Natural killer cell treated with Interleukin-12 subunit alpha and Interleukin-12 subunit beta and Interleukin-15 and Interleukin-18, amount 100 ng/mL, for 72 hours (primary cell): ENCODE results near the gene FLNB. TPM values are rescaled to one million over a fixed set of nuclear protein-coding genes. Genes with fewer than 3 reads are reported as not detected.
"Not testable (repeated sequence)": the region's sequence is repeated elsewhere in the genome, so short reads cannot be mapped to it uniquely, and the experiment has no call there.

Source experiments
- ATAC-seq, 2 donors: fragments of 150-1000 bp; cut with Tn5 transposase in 1 of 2; sonication (Bioruptor Pico), chemical (Tn5 transposase) in 1 of 2; 2 replicates each; pipeline ENCODE4 v1.10.0; 2021
- DNase-seq: peaks from one replicate; pipeline ENCODE4 v3.0.0; 2022; ENCODE audit warnings: low spot score
- H3K27ac Mint-ChIP-seq, 2 donors: 1 replicate in 1 of 2; 2 replicates in 1 of 2; pipeline ENCODE4 v1.8.0; 2022; ENCODE audit warnings: mixed read lengths in 2 of 2, mild to moderate bottlenecking in 1 of 2, moderate library complexity in 1 of 2
- H3K27me3 Mint-ChIP-seq, 2 donors: 1 replicate in 1 of 2; 2 replicates in 1 of 2; pipeline ENCODE4 v1.8.0; 2022; ENCODE audit warnings: mixed read lengths in 2 of 2
- H3K36me3 Mint-ChIP-seq: one replicate; pipeline ENCODE4 v1.8.0; 2022; ENCODE audit warnings: mixed read lengths
- H3K4me1 Mint-ChIP-seq, 2 donors: 1 replicate in 1 of 2; 2 replicates in 1 of 2; pipeline ENCODE4 v1.8.0; 2022; ENCODE audit warnings: low read depth in 2 of 2, mixed read lengths in 2 of 2, mild to moderate bottlenecking in 1 of 2
- H3K4me3 Mint-ChIP-seq: one replicate; pipeline ENCODE4 v1.8.0; 2022; ENCODE audit warnings: mixed read lengths
- H3K9me3 Mint-ChIP-seq: 2 replicates; pipeline ENCODE4 v1.8.0; 2022; ENCODE audit warnings: mixed read lengths
- total RNA-seq, 2 donors: library from RNA; stranded (reverse); gene quantifications; one replicate each; pipeline ENCODE4 v1.2.3, GENCODE V29; 2022

Gene FLNB
- total RNA-seq, 2 donors from 2014 or later = 5.9 to 15.4 TPM

DNA sequence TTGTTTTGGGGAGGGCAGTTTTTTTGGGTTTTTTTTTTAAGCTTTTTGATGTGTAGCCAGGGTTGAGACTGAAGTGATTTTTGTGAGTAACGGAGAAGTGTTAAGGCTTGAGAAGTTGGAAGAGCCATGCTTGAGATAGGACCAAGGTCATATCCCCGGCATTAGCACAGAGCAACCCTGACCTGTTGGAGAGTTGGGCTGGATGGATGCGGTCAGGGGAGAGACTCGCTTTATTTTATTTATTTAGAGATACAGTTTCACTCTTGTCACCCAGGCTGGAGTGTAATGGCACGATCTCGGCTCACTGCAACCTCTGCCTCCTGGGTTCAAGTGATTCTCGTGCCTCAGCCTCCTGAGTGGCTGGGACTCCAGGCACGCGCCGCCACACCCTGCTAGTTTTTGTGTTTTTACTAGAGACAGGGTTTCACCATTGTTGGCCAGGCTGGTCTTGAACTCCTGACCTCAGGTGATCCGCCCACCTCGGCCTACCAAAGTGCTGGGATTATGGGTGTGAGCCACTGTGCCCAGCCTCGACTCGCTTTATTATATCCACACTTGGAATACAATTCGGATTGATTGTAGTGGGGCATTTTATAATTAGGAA, 43.5 kb downstream of the FLNB start:
- H3K27me3 Mint-ChIP-seq, H3K4me3 Mint-ChIP-seq, DNase-seq, H3K9me3 Mint-ChIP-seq, ATAC-seq, H3K27ac Mint-ChIP-seq, H3K36me3 Mint-ChIP-seq: not testable (repeated sequence)
- H3K4me1 Mint-ChIP-seq = peaks cover 8 to 15% of the 10 kb centered on the region in 2 donors

DNA sequence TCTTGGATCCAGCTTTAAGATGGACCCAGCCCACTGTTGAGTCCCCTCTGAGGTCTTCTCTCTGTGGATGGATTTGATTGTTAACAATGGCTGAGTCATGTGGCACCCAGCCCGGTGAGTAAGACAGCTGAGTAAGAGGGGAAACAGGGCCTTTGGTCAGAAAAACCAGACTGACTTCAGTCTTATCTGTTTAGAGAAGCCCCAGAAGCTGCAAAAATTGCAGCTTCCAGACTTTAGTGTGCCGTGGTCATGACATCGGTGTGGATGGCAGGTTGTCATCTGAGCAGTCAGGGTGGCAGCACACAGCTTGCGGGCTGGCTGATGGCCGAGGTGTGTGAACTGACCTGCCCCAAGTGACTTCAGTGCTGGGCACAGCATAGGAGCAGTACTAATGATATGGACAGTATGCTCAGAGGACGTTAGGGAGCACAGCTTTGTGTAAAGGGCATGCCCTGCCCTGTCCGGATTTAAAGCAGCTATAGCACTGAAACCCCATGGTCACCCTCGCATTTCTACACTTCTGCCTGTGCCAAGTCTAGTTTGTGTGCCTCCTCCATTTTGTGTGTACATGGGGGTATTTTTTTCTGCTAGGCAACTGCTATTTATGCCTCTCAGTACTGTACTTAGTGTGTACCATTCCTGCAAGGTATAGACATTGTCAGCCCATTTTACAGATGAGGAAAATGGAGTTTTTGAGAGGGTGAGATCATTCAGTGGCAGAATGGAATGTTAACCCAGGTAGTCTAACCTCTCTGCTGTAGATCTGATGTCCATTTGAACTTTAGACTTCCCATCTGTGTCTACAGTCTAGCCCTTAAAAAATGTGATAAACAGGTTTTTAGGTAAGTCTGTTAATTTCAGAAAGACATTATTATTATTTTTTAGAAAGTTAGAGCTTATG, 44.4 kb downstream of the FLNB start:
- no peaks in the 10 kb centered on the region for H3K9me3 Mint-ChIP-seq
- no peaks in the 10 kb centered on the region for H3K36me3 Mint-ChIP-seq
- no peak for DNase-seq
- no peaks in the 10 kb centered on the region for H3K27me3 Mint-ChIP-seq
- peaks cover 8 to 15% of the 10 kb centered on the region in 2 donors for H3K4me1 Mint-ChIP-seq
- no peak overlapping the region for H3K27ac Mint-ChIP-seq
- ATAC-seq = peak; percentile 77 to 92
- no peak overlapping the region for H3K4me3 Mint-ChIP-seq

DNA sequence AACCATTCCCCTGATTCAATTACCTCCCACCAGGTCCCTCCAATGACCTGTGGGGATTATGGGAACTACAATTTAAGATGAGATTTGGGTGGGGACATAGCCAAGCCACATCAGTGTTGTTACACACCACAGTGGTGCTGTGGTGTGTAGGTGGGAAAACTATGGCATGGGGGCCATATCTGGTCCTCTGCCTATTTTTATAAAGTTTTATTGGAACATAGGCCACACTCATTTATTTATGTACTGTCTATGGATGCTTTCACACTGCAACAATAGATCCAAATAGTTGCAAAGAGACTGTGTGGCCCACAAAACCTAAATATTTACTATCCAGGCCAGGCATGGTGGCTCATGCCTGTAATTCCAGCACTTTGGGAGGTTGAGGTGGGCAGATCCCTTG, 46.4 kb downstream of the FLNB start:
- no peak for DNase-seq
- no peaks in the 10 kb centered on the region for H3K9me3 Mint-ChIP-seq
- H3K4me1 Mint-ChIP-seq = peaks cover 8 to 15% of the 10 kb centered on the region in 2 donors
- no peak overlapping the region for H3K27ac Mint-ChIP-seq
- H3K27me3 Mint-ChIP-seq = no peaks in the 10 kb centered on the region
- no peak overlapping the region for H3K4me3 Mint-ChIP-seq
- H3K36me3 Mint-ChIP-seq = no peaks in the 10 kb centered on the region
- ATAC-seq = no peak

DNA sequence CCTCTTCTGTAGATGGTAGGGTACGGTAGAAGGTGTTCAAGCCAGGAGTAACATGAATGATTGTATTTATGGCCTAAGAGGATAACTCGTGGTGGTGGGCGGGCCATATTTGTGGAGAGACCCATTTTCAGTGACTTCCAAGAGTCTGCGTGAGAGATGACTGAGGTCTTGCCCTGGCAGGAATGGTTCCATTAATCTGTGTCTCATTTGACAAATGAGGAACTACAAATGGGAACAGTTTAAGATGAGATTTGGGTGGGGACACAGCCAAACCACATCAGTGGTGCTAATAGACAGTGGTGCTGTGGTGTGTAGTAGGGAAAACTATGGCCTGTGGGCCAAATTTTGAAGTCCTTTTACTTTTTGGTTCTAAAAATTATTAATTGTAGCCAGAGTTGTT, 47.1 kb downstream of the FLNB start:
- no peaks in the 10 kb centered on the region for H3K9me3 Mint-ChIP-seq
- H3K36me3 Mint-ChIP-seq = no peaks in the 10 kb centered on the region
- DNase-seq (no peak), ATAC-seq (no peak)
- no peak overlapping the region for H3K4me3 Mint-ChIP-seq
- H3K27ac Mint-ChIP-seq = no peak overlapping the region
- H3K4me1 Mint-ChIP-seq = peaks cover 10 to 15% of the 10 kb centered on the region in 2 donors
- no peaks in the 10 kb centered on the region for H3K27me3 Mint-ChIP-seq

DNA sequence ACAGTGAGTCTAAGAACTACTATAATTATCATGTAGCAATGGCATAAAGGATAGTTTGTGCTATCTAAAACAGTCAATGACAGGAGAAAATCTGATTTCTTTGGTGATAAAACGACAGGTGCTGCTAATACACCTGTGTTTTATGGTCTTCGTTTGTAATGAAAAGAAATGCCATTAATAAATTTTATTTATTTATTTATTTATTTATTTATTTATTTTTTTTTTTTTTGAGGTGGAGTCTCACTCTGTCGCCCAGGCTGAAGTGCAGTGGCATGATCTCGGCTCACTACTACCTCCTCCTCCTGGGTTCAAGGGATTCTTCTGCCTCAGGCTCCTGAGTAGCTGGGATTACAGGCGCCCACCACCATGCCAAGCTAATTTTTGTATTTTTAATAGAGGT, 47.7 kb downstream of the FLNB start:
- peaks cover 10 to 15% of the 10 kb centered on the region in 2 donors for H3K4me1 Mint-ChIP-seq
- not testable (repeated sequence) for H3K4me3 Mint-ChIP-seq, H3K27ac Mint-ChIP-seq, H3K36me3 Mint-ChIP-seq, DNase-seq, H3K9me3 Mint-ChIP-seq, ATAC-seq, H3K27me3 Mint-ChIP-seq

DNA sequence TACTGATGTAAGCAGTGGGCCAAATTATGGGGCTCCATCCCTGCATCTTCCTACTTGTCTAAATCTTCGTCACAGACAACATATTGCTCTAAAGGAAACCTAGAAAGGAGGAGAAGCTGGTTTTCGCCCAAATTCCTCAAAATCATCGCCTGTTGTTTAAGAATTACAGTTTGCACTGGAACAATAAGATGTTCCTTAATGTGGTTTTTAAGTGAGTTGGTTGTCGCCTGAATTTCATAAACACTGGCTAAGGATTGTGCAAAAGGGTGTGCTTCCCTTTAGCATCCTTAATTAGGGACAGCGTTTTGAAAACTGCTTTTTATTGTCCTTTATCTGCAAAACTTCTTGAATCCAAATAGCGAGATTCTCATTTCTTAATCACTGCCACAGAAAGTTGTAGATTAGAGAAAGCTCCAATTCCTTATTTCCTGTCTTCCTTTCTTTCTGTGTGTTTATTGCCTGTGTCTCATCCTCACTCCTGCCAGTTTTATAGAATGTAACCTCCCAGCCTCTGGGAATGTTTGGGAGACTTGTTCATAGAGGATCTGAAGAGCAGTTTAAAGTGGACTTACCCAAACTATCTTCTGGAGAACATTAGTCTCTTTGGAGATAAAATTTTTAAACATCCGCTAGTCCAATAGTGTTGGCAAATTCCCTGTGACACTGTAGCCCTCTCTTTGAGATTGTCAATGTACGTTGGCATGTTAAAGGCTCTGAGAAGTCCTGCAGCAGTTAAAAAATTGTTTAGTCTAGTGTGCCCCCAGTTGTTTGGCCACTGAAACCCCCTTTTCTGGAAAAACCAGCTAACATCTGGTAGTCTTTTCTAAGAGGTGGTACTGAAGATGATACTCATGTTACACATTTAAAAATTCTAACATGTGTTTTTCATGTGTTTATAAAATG, 50.4 kb downstream of the FLNB start:
- Mint-ChIP-seq H3K36me3 (no peaks in the 10 kb centered on the region), H3K27ac (no peak overlapping the region), H3K27me3 (no peaks in the 10 kb centered on the region), H3K9me3 (no peaks in the 10 kb centered on the region), H3K4me3 (no peak overlapping the region), H3K4me1 (peaks cover 0 to 5% of the 10 kb centered on the region in 2 donors)
- ATAC-seq (no peak), DNase-seq (no peak)

DNA sequence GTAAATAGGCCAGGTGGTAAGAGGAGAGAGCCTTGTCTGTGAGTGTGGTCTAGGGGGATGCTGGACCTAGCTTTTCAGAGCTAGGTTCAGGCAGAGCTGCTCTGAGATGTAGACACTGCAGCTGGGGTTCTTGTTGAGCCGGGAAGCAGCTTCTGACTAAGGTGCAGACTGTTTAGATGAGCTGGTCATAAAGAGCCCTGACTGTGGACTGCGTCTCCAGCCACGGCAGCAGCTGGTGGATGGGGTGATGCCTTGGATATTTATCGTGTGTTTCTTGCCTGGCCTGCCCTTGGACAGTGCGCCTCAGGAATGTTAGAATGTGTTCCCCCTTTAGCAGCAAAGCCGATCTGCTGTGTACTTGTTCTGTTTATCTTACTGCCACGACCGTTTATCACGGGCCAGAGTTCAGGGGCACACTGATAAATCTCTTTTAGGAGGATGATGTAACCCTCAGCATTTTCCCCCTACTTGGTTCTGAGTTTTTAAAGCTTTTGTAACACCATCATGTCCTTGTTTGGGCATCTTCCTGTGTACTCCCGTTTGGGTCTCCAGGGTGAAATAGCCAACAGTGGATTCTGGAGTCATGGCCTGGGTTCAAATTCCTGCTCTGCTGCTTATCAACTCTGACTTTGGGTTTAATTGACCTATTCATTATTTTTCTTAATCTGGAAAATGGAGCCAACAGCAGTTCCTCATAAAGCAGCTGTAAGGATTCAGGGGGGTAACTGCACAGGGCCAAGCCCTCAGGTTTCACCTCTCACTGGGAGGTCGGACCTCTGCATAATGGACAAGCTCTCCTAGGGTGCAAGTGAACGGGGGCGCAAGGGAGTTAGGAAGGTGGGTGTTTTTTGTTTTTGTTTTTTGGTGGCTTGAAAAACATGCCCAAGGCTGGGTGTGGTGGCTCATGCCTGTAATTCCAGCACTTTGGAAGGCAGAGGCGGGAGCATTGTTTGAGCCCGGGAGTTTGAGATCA, 51.4 kb downstream of the FLNB start:
- no peaks in the 10 kb centered on the region for H3K9me3 Mint-ChIP-seq
- H3K27me3 Mint-ChIP-seq = no peaks in the 10 kb centered on the region
- ATAC-seq (peak in 1 of 2 donors; percentile 53), DNase-seq (no peak)
- no peak overlapping the region for H3K4me3 Mint-ChIP-seq
- no peaks in the 10 kb centered on the region for H3K36me3 Mint-ChIP-seq
- peaks cover 0 to 2% of the 10 kb centered on the region in 2 donors for H3K4me1 Mint-ChIP-seq
- H3K27ac Mint-ChIP-seq = no peak overlapping the region

DNA sequence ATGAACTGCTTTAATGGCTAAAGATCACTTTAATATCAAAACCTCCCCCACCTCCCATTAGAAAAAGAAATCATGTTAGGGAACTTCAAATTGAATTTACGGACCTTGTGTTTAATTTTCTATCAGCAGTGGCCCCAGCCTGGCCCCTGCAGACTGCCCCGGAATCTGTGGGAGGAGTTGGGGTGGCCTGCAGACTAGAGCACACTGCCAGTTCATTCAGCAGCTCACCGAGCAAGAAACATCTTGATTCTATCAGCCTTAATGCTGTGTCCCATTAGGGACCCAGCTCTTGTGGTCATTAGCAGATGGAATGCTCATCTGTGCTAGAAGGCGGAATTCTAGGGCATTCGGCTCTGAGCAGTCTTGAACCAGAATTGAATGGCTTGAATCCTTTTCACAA, 54.2 kb downstream of the FLNB start:
- Mint-ChIP-seq H3K4me3 (no peak overlapping the region), H3K9me3 (no peaks in the 10 kb centered on the region), H3K36me3 (no peaks in the 10 kb centered on the region), H3K4me1 (peaks cover 0 to 2% of the 10 kb centered on the region in 2 donors), H3K27me3 (no peaks in the 10 kb centered on the region), H3K27ac (no peak overlapping the region)
- DNase-seq (no peak), ATAC-seq (no peak)

DNA sequence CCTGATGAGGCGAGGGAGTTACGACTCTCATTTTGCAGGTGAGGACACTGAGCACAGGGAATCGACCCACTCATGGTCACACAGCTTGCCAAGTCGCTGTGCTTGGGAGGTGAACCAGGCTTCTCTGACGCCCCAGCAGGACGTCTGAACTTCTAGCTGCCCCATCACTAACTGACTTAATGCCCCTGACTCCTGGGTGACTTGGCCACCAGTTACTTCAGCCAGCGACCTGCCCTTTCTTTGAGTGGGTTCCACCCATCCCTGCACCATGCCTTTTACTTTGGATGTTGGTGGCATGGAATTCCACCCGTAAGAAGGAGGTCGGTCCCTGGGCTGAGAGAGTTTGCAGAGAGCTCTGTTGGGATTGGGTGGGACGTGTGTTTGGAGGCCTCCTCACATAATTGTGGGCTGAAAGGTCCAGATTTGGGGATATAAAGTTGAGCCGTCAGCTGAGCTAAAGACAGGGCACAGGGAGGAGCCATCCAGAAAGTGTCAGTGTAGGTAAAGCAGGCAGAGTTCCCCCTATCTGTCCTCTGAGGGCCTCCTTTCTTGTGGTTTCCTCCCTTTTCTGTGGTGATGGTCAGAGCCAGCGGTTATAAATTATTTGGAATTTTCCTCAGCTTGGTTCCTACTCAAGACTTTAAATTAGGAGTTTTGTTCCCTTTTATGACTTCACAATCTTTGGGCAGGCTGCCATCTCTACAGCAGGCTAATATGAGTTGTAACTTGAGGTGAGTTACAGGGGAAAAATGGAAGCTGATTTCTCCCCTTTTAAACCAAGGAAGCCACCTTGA, 55.0 kb downstream of the FLNB start:
- Mint-ChIP-seq H3K4me3 (no peak overlapping the region), H3K4me1 (peaks cover 0 to 3% of the 10 kb centered on the region in 2 donors), H3K36me3 (no peaks in the 10 kb centered on the region), H3K27me3 (no peaks in the 10 kb centered on the region), H3K27ac (no peak overlapping the region), H3K9me3 (no peaks in the 10 kb centered on the region)
- DNase-seq = no peak
- ATAC-seq = no peak

DNA sequence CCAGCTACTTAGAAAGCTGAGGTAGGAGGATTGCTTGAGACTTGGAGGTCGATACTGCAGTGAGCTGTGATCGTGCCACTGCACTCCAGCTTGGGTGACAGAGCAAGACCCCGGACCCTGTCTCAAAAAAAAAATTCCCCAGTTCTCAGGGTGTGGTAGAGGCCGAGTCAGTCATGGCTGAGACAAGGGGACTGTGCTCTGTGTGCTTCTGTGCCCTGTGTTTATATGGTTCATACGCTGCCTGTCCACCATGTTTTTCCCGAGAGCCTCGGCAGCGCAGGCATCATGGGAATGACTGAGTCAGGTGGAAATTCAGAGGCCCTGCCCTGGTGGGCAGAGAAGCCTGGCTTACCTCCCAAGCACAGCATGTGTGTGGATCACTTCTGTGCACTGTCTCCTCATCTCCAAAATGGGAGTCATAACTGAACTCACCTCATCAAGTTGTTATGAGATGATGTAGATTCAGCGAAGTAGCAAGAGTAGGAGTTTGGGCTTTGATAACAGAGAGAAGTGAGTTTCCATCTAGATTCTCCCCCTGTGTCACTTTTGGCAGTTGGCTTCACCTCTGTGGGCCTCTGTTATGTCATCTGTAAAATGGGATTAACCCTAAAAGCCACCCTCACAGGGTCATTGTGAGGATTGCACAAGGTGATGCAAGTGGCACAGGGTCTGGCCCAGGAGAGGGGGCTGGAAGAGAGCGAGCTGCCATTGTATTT, 56.9 kb downstream of the FLNB start:
- DNase-seq (no peak), ATAC-seq (peak in 1 of 2 donors; percentile 27)
- H3K9me3 Mint-ChIP-seq = no peaks in the 10 kb centered on the region
- H3K4me3 Mint-ChIP-seq = no peak overlapping the region
- H3K4me1 Mint-ChIP-seq = peaks cover 0 to 7% of the 10 kb centered on the region in 2 donors
- no peak overlapping the region for H3K27ac Mint-ChIP-seq
- no peaks in the 10 kb centered on the region for H3K36me3 Mint-ChIP-seq
- H3K27me3 Mint-ChIP-seq = no peaks in the 10 kb centered on the region

DNA sequence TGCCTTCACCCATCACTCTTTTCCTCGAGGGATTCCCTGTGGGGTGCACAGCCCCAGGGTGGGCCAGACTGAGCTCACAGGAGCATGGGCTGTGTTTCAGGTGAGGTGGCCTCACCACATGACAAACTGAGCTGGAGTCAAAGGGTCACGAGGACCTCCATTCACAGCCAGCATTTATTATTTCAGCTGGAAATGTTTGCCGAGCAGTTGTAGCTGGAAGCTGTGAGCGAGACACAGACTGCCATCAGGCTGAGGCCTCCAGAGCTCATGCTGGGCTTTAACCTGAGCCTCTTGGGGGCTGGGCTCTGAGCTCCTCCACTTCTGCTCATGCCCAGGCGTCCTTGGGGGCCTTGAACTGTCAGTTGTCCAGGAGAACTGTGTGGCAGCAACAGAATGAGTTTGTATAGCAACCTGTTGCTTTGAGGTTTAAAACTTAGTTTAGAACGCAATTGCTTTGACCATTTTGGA, 57.5 kb downstream of the FLNB start:
- no peak for DNase-seq
- no peak overlapping the region for H3K27ac Mint-ChIP-seq
- H3K4me1 Mint-ChIP-seq = peaks cover 0 to 7% of the 10 kb centered on the region in 2 donors
- no peak overlapping the region for H3K4me3 Mint-ChIP-seq
- H3K27me3 Mint-ChIP-seq = no peaks in the 10 kb centered on the region
- H3K9me3 Mint-ChIP-seq = no peaks in the 10 kb centered on the region
- ATAC-seq = no peak
- no peaks in the 10 kb centered on the region for H3K36me3 Mint-ChIP-seq

DNA sequence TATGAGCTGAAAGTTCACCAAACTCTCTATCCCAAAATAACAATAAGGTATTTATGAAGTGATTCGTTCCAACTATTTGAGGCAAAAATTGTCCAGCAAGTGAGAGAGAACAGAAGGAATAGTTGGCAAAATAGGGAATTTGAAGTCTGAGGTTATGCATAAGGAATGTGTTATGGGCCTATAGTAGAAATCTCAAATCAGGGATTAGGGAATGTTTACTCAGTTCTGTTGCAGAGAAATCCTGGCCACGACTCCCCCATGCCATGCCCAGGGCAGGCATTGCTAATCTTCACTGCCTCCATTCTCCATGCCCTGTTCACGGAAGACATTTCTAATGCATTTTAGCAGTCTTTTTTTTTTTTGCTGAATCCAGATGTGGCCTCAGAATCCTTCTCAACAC, 58.6 kb downstream of the FLNB start:
- no peaks in the 10 kb centered on the region for H3K9me3 Mint-ChIP-seq
- H3K27me3 Mint-ChIP-seq = no peaks in the 10 kb centered on the region
- no peaks in the 10 kb centered on the region for H3K36me3 Mint-ChIP-seq
- no peak overlapping the region for H3K4me3 Mint-ChIP-seq
- H3K27ac Mint-ChIP-seq = no peak overlapping the region
- ATAC-seq (no peak), DNase-seq (no peak)
- H3K4me1 Mint-ChIP-seq = peaks cover 0 to 7% of the 10 kb centered on the region in 2 donors
